ENCODE measurements around the gene YTHDC2.

Gene YTHDC2

DNA sequence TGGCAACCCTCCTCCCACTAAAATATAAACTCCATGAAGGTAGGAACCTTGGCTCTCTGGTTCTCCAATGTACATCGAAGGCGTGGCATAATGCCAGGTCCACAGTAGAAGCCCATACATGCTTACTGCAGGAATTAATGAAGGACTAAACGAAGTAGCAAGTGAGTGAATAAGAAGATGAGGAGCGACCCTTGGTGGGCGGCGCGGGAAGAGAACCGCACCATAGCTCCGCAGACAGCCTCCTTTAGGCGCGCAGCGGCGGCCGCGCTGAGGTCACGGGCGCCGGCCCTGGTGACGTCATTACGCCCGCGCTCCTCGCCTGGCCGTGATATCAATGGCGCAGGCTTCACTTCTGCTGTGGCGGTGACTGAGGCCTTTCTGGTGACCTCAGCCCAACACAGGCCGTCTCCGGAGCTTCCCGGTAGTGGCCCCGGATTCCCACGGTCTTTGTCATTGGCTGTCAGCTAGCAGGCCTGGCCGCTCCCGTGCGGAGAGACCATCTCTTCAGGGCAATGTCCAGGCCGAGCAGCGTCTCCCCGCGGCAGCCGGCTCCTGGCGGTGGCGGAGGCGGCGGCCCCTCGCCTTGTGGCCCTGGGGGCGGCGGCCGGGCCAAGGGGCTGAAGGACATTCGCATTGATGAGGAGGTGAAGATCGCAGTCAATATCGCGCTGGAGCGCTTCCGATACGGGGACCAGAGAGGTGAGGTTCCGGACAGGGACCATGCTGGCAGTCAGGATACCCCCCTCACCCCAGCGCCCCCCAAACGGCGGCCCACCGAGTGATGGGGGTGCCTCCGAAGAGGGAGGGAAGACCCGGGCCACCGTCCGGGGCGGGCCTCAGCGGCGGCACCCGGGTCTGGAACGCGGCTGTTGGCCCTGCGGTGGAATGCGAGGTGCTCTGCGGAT lies at the start of gene YTHDC2:
Gene YTHDC2 (plus strand): TSS at position 311 of the 905 bp plus-strand sequence. CDS start 202 bp downstream, at position 513.
- DNase-seq = peak; percentile 94

DNA sequence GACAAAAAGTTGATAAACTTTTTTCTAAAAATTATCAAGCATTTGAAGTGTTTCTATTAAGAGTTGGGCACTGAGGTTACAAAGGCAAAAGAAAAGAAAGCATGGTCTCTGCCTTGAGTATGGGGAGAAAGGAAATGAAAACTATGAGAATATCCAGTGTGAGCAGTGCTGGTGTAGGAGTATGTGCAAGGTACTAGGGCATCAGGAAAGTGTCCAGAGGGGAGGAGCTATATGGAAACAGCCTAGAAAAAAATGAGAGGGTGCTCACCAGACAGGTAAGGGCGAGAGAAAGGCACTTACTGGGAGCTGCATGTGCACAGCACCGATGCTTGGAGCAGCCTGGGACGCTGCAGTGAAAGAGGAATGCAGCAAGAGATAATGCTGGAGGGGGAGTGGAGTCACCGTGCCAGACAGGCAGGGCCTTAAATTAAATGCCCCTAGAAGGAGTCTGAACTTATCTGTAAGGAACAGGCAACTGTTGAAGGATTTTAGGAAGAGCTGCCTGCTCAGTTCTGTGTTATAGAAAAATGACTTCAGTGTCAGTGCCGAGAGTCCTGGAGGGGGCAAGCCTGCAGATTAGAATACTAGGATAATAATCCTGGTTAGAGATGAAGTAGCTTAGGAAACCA lies 39.3 kb upstream of the YTHDC2 start:
- DNase-seq = no peak

DNA sequence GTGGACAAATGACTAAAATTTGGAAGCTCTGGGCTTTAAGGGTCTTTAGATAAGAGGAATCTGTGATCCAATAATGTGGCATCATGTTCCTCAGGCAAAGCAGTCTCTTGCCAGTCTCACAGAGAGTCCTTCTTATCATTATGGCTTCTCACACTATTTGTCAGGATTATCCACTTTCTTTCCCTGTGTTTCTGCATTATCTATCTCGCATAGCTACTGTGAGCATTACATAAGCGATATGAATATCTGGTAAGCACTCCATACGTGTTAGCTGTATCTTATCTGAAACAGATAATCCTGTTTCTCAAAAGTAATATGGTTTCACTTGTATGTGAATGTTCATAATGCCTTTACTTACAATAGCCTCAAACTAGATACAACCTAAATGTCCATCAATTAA lies 34.8 kb upstream of the YTHDC2 start:
- no peak for DNase-seq

DNA sequence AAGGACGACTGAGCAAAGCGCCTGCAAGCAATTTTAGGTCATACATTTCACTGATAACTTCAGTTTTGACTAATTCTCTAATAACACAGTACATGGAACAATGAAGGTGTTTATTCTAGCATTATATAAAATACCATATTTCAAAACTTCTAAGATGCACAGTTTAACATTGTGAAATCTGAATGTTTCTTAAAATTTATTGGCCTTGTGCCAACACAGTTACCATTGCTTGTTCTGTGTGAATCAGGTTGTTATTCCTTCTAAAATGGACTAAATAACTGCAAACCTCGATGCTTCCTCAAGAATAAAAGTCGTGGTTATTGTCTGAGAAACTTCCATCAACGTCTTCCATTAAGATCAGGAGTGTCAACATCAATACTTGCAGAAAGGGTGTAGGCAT lies 33.3 kb upstream of the YTHDC2 start:
- DNase-seq = no peak

DNA sequence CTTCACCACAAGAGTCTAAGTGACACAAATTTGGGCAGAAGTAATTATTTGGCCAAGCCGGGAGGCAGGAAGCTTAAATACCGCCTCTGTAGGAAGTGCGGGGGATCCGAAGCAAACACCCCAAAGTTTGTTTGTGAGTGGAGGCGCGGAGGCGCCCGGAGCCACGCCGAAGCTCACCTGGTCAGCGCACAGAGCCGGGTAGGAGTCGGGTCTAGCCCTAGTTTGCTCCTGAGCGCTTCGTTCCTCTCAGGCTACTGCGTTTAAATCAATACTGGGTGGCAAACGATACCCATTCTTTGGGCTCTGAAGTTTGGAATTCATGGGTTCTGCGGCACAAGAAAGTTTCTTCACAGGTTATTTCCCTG lies 26.1 kb upstream of the YTHDC2 start:
- peak; percentile 60 for DNase-seq

DNA sequence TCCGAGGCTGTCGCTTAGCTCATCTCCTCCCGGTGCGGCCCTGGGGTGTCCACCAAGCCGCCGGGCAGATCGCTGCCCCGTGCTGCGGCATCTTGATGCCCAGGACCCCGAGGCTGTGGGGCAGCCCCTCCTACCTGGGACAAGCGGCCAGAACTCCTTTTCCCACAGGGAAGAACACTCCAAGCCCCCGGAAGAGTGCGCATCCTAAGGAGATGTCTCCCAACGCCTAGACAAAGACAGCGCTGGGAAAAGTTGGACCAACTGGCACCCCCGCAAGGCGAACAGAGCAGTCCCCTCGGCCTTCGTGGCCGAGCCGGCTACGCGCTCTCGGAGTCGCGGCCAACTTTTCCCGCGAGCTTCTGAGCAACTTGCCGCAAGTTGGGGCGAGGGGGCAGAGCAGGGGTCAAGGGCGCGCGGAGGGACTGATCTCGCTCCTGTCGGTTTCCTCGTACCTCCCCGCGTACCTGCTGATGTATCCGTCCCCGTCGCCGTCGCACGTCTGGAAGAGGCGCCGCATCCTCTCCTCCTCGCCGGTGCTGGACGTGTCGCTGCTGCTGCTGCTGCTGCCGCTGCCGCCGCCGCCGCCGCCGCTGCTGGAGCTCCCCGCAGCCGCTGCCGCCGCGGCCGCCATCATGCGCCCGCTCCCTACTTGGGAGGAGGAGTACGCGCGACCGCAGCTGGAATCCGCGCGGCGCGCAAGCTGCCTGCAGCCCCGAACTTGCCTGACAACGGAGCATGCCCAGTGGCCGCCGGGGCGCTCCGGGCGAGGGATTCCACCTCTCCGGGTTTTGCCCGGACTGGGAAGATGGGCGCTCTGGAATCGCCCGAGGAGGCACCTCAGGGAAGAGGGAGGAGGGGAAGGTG lies 25.5 kb upstream of the YTHDC2 start, which contains the start of gene MCC:
Gene MCC (minus strand): TSS at position 673 of the 864 bp plus-strand sequence.
- DNase-seq = peak; percentile 73

DNA sequence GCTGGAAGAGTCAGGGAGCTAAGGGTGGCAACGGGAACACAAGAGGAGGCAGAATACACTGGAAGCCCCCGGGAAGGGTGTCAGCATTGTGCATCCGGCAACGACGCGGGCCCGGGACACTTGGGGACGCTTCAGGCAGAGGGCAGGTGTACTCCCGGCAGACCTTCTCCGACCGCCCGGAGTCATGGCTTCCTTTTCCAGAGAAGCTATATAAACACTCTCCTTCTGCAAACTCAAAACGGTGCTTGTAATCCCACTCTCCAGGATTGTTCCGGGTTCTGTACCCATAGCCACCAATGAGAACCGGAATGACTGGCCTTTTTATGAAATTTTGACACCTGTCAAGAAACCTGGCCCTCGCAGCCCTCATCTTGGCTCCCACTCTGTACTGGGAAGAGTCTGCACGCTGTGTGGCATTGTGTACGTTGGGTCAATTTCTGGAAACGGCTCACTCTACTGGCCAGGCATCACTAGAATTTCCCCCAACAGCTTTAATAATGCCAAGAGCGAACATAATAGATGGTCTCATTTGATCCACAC lies 24.8 kb upstream of the YTHDC2 start:
- no peak for DNase-seq

DNA sequence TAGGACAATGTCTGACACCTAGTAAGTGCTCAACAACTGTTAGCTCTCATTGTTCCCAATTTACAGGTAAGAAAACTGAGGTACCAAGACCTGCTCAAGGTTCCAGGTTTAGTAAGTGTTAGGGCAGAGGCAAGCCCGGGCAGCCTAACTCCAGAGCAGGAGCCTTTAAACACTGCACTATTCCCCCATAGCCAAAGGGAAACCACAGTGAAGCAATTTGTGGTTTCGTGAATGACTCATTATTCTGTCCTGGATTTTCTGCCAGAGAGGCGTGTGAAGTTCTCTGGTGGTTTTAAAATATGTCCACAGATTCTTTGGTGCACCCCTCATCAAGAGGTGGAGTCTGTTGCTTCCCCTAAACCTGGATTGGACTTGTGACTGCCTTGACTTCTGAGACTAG lies 24.2 kb upstream of the YTHDC2 start:
- DNase-seq = no peak

DNA sequence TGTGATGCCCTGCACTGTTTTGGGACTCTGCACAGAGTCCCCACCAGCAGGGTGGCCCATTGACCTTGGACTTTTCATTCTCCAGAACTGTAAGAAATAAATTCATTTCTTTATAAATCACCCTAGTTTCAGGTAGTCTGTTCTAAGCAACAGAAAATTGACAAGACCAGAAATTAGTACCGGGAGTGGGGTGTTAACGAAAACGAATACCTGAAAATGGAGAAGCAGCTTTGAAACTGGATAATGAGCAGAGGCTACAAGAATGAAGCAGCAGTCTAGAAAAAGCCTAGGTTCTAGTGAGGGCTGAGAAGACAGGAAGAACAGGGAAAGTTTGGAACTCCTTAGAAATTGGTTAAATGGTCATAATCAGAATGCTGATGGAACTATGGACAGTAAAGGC lies 23.2 kb upstream of the YTHDC2 start:
- no peak for DNase-seq

DNA sequence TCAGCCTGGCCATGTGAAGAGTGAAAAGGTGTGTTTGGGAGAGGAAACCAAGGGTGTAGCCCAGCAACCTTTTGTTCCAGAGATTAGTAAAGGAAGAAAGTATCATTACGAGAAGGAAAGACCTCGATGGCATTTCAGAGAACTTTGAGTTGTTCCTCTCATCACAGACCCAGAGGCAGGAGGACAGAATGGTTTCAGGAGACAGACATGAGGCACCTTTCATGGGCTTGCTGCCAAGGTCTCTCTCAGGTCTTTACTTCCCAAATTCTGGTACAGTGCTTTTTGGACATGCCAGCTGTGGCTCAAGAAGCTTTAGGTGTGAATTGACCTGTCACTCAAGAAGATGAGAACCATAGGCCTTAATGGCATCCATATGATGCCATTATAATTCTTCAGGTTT lies 22.5 kb upstream of the YTHDC2 start:
- no peak for DNase-seq

DNA sequence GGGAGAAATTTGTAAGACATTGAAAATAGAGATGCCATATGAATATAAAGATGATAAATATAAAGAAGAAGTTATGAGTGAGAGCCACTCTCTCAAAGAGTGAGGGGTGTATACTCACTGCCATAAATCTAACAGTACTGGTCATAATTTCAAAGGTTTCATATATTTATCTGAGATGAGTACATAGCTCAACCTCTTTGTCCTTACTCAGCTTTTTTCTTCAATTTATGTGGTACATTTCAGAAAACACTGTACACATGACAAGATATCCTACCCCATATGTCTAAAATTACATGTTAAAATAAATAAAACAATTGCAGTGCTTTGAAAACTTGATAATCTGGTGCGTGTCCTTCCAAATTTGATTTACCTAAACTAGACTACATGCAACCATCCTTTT lies 20.0 kb upstream of the YTHDC2 start:
- DNase-seq = no peak

DNA sequence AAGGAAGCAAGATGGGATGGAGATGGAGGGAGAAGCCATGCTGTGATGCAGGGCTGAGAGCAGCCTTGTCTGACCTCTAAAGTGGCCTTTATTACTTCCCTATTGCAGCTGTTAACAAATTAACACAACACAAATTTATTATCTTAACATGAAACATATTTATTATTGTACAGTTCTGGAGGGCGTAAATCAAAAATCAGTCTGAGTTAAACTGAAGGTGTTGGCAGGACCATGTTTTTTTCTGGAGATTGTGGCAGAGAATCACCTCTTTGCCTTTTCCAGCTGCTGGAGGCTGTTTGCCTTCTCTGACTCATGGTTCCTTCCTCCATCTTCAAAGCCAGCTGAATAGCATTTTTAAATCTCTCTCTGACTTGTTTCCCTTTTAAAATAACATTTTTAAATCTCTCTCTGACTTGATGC lies 18.1 kb upstream of the YTHDC2 start:
- DNase-seq = no peak

DNA sequence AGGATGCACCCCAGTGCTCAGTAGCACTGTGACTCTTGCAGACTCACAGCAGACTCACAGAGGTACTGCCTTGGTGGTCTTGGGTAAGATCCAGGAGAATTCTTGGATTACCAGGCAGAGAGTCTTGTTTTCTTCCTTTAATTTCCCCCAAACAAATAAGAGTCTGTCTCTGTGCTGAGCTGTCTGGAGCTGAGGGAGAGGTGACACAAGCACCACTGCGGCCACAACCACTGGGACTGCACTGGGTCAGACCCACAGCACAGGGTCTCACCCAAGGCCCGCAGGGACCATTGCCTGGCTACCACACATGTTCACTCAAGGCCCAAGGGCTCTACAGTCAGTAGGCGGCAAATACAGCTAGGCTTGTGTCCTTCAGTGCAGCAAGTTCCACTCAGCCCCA lies 11.4 kb upstream of the YTHDC2 start:
- DNase-seq = no peak

DNA sequence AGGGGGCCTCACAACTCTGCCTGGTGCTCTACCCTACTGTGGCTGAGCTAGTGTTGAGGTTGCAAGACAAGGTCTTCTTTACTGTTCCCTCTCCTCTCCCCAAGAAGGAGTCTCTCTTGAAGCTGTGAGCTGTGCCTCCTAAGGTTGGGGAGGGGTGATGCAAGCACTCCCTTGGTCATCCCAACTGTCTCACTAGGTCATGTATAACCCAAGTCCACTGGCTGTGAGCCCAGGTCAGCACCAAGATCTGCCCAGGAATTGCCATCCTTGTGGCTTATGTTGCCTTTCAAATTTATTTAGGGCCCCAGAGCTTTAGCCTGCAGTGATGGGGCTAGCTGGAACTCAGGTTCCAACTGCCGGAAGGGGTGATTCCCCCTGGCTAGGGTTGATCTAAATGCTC lies 10.3 kb upstream of the YTHDC2 start:
- DNase-seq = no peak

DNA sequence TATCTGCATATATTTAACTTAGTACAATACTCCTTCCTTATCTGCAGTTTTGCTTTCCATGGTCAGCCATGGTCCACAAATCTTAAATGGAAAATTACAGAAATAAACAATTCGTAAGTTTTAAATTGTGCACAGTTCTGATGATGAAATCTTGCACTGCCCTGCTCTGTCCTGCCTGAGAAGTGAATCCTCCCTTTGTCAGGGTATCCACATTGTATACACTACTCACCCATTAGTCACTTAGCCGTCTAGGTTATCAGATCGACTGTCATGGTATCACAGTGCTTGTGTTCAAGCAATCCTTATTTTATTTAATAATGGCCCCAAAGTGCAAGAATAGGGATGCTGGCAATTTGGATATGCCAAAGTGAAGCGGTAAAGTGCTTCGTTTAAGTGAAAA lies 8.3 kb upstream of the YTHDC2 start:
- no peak for DNase-seq

DNA sequence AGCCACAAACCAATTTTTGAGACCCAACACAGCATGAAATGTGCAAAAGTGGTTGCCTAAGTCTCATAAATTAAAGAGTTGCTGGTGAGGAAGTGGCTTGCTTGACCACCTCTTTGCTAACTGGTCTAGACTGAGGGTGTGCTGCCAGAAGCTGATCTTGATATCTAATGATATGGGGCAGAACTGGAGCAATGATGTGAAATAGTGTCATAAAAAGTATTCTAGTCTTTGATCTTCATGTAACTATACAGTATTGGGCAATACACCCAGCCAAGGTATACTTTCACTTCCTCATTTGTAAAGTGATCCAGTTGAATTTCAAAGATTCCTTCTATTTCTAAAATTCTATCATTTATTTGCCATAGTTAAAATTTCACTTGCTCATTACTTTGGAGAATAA lies 5.9 kb upstream of the YTHDC2 start:
- no peak for DNase-seq

DNA sequence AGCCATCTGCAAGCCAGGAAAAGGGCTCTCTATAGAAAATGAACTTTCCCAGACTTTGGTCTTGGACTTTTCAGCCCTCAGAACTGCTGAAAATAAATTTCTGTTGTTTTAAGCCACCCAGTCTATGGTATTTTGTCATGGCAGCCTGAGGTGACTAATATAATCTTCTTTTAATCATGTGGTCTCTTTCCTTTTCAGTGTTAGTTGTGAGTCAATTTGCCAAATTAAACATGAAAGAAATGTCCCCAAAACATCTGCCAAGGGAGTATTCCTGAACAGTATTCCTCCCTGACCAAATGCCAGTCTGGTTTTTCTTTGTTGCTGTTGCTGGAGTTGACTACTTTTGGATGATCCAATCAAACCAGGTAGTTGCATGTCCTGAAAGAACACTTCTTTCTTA lies 4.7 kb upstream of the YTHDC2 start:
- DNase-seq = no peak

DNA sequence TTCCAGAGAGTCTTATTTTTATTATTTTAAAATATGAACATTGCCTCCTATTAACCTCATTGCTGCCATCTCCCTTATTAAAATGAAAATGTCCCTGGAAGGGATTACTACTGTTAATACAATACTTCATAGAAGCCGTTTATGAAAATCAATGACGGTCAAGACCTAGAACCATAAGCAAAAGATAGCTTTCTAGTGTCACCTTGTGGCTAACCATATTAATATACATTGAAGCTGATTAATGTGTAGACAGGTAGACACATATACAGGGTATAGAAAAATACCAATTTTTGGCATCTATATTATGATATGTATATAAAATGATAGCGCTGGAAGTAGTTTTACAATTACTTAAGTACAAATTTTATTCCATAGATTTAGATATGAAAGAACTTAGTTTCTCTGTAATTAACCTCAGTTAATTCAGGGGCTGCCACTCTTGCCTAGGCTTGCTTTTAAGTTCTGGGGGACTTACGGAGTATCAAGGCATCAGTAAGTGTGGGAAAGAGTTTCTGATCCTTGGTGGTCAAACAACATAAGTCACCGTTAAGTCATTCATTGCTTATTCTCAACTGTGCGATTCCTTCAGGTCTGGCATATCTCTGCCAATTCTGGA lies 2.5 kb upstream of the YTHDC2 start:
- no peak for DNase-seq

DNA sequence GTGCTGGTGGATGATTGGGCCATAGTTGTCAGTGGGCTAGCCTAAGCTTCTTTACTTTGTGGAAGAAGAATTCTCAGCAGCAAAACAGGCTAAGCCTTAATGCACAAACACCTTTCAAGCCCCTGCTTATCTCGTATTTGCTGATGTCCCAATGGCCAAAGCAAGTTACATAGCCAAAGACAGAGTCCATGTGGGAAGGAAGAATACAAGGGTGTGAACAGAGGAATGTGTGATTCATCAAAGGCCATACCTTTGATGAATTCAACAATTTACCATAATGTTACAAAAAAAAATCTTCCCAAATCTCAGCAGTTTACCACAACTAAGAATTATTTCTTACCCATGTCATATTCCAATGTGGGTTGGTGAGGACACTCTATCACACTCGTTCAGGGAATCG lies 1.2 kb upstream of the YTHDC2 start:
- DNase-seq = no peak

DNA sequence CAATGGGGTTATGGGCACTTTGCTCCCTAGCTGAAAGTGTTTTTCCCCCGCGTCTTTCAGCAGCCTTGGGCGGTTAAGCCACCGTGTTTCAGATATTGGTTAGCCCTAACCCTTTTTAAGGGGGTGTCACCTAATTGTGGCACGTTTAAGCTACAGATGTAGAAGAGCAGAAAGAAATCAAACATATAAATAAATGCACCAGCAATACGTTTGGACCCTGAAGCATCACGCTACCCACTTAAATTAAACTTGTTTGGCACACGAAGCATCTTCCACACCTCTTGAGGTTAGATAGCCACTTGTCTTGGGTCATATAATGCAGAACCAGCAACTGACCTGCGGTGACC lies 768 bp downstream of the YTHDC2 start:
- DNase-seq = no peak

DNA sequence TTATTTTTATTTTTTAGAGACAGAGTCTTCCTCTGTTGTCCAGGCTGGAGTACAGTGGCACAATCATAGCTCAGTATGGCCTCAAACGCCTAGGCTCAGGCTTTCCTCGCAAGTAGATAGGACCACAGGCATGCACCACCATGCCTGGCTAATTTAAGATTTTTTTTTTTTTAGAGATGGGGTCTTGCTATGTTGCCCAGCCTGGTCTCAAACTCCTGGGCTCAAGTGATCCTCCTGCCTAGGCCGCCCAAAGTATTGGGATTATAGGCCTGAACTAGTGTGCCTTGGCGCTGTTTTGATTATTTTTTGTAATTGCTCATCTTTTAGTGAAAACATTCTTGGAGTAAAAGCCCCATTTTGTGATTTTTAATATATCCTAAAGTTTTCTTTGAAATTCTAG lies 5.4 kb downstream of the YTHDC2 start:
- no peak for DNase-seq

DNA sequence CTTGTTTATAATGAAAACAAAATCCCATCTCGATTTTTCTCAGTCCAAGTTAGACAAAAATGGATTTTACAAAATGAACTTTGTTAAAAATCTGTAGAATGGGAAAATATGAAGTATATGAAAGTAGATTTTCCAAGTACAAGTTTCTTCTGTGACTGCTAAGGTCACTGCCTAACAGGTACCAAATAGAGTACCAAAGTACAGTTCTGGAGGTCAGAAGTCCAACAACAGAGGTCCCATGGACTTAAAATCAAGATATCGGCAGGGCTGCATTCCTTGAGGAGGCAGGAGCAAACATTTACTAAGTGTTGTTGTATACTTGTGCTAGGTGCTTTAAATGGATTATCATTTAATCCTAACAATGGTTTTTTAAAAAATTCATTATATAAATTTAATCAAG lies 5.9 kb downstream of the YTHDC2 start:
- DNase-seq = no peak

DNA sequence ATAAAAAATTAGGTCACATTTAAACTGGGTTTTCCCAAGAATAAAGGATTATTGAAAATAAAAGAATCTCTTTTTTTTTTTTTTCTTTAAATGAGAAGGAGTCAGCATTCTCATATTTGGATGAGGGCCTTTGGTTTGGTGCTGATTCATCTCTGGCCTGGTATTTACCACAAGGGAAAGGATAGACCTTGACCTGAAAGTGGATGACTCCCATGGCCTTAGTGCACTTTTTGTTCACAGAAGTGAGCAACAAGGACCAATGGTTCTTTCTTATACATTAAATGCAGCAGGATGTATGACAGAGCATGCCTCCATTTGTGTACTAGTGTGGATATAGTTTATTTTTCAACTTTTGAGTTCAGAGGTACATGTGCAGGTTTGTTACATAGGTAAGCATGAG lies 6.9 kb downstream of the YTHDC2 start:
- no peak for DNase-seq
